Right lobe of liver (tissue), 4 donors: ENCODE results near the gene SUGCT.

Experiments used
- CTCF ChIP-seq, 4 donors: fragments of 200-600 bp in 3 of 4; fragments of 450-650 bp in 1 of 4; IDR thresholded peaks; one replicate each; pipeline versions ENCODE4 v1.5.1 to v1.8.0; 2016 to 2022; ENCODE audit warnings: antibody characterized with exemption in 4 of 4, mild to moderate bottlenecking in 2 of 4
- POLR2A ChIP-seq: fragments of 450-650 bp; IDR thresholded peaks from one replicate; pipeline ENCODE4 v1.6.1; 2017; ENCODE audit warnings: antibody characterized with exemption, mild to moderate bottlenecking
- donor health status: DM: no; HTN: no; CAD: no.
- donor health status: DM: no; HTN: no; CAD: no.
- donor health status: DM: no; HTN: yes; CAD: no.

- TF ChIP-seq CTCF (IDR thresholded peaks at IDR 0.05) (no peak), POLR2A (no peak)
Observed at GRCh38 chr7:40500219-40500618, 365.4 kb downstream of the SUGCT start.
